Stimulated activated CD4-positive, alpha-beta T cell treated with anti-CD3 and anti-CD28 coated beads, Interleukin-1b, Interleukin-23, amount 100 ng/mL, for 24 hours (primary cell): ENCODE measurements around the gene LRP6.

ENCODE experiments used
- DNase-seq, 4 experiments: peaks; one replicate each; pipeline ENCODE4 v3.0.0-alpha.2; 2020; ENCODE audit warnings: low read depth in 4 of 4, low spot score in 1 of 4

Gene LRP6

GRCh38 chr12:12214635-12215131 lies 52.2 kb downstream of the LRP6 start:
- DNase-seq = no peak

GRCh38 chr12:12214201-12214600 lies 52.6 kb downstream of the LRP6 start:
- no peak for DNase-seq

- DNase-seq = no peak
These were observed 54.1 kb downstream of the LRP6 start for GRCh38 chr12:12212769-12213168.

GRCh38 chr12:12210983-12211382 lies 55.9 kb downstream of the LRP6 start:
- DNase-seq = no peak

- DNase-seq = no peak
These were observed 56.4 kb downstream of the LRP6 start for GRCh38 chr12:12210416-12210815.

- no peak for DNase-seq
These were observed 57.2 kb downstream of the LRP6 start for GRCh38 chr12:12209675-12210074.

- DNase-seq = no peak
These were observed 57.8 kb downstream of the LRP6 start for GRCh38 chr12:12209043-12209442.

GRCh38 chr12:12207746-12208145 lies 59.1 kb downstream of the LRP6 start:
- DNase-seq = no peak

GRCh38 chr12:12206776-12207388 lies 60.0 kb downstream of the LRP6 start:
- DNase-seq = no peak

- no peak for DNase-seq
These were observed 64.1 kb downstream of the LRP6 start for GRCh38 chr12:12202747-12203146.

- no peak for DNase-seq
These were observed 64.7 kb downstream of the LRP6 start for GRCh38 chr12:12202105-12202504.

- DNase-seq = no peak
These were observed 65.5 kb downstream of the LRP6 start for GRCh38 chr12:12201274-12201758.

- DNase-seq = no peak
These were observed 66.5 kb downstream of the LRP6 start for GRCh38 chr12:12200363-12200762.

GRCh38 chr12:12198124-12198523 lies 68.7 kb downstream of the LRP6 start:
- no peak for DNase-seq

- DNase-seq = no peak
These were observed 69.7 kb downstream of the LRP6 start for GRCh38 chr12:12197128-12197527.

- DNase-seq = no peak
These were observed 71.3 kb downstream of the LRP6 start for GRCh38 chr12:12195516-12195915.

GRCh38 chr12:12195081-12195480 lies 71.8 kb downstream of the LRP6 start:
- no peak for DNase-seq

- no peak for DNase-seq
These were observed 72.6 kb downstream of the LRP6 start for GRCh38 chr12:12194206-12194605.

GRCh38 chr12:12191008-12191407 lies 75.8 kb downstream of the LRP6 start:
- no peak for DNase-seq

GRCh38 chr12:12190087-12190809 lies 76.6 kb downstream of the LRP6 start:
- no peak for DNase-seq

- no peak for DNase-seq
These were observed 81.4 kb downstream of the LRP6 start for GRCh38 chr12:12185414-12185813.

- DNase-seq = no peak
These were observed 84.0 kb downstream of the LRP6 start for GRCh38 chr12:12182703-12183365.
